Endothelial cell (in vitro differentiated cells): ENCODE data around the gene ISG15. TPM values are rescaled to one million over a fixed set of nuclear protein-coding genes. Genes with fewer than 3 reads are reported as not detected.

Source experiments
- DNase-seq: peaks from one replicate; pipeline ENCODE4 v3.0.0; 2021; ENCODE audit warnings: low spot score
- H3K27ac Mint-ChIP-seq: one replicate; pipeline ENCODE4 v1.8.0; 2021; ENCODE audit warnings: mixed read lengths, inconsistent platforms; ENCODE audit not compliant: unreplicated experiment
- H3K27me3 Mint-ChIP-seq: one replicate; pipeline ENCODE4 v1.8.0; 2021; ENCODE audit warnings: mild to moderate bottlenecking, moderate library complexity, mixed read lengths, inconsistent platforms; ENCODE audit not compliant: unreplicated experiment
- H3K36me3 Mint-ChIP-seq: one replicate; pipeline ENCODE4 v1.8.0; 2021; ENCODE audit warnings: mild to moderate bottlenecking, low read depth, mixed read lengths, inconsistent platforms; ENCODE audit not compliant: unreplicated experiment
- H3K4me1 Mint-ChIP-seq: one replicate; pipeline ENCODE4 v1.8.0; 2021; ENCODE audit warnings: mild to moderate bottlenecking, mixed read lengths, inconsistent platforms; ENCODE audit not compliant: unreplicated experiment
- H3K4me3 Mint-ChIP-seq: one replicate; pipeline ENCODE4 v1.8.0; 2021; ENCODE audit warnings: mild to moderate bottlenecking, mixed read lengths, inconsistent platforms; ENCODE audit not compliant: unreplicated experiment
- H3K9me3 Mint-ChIP-seq: one replicate; pipeline ENCODE4 v1.8.0; 2021; ENCODE audit warnings: mixed read lengths, inconsistent platforms; ENCODE audit not compliant: unreplicated experiment
- total RNA-seq: library from RNA; stranded (reverse); fragmentation: NEBNext Ultra II Directional; extraction: Animal tissue kit (Norgen Biotek cat#: 25700); gene quantifications from one replicate; pipeline ENCODE4 v1.2.1, GENCODE V29; 2021; ENCODE audit not compliant: unreplicated experiment
- TF ChIP-seq, protein P1 (sequence below): fragments of 200-600 bp; sonication (generic); IDR thresholded peaks from one replicate; pipeline ENCODE4 v1.5.0; 2021; ENCODE audit warnings: antibody characterized with exemption; ENCODE audit not compliant: unreplicated experiment

ISG15 gene
- total RNA-seq, 1 donor from 2014 or later: 33.3 TPM

DNA sequence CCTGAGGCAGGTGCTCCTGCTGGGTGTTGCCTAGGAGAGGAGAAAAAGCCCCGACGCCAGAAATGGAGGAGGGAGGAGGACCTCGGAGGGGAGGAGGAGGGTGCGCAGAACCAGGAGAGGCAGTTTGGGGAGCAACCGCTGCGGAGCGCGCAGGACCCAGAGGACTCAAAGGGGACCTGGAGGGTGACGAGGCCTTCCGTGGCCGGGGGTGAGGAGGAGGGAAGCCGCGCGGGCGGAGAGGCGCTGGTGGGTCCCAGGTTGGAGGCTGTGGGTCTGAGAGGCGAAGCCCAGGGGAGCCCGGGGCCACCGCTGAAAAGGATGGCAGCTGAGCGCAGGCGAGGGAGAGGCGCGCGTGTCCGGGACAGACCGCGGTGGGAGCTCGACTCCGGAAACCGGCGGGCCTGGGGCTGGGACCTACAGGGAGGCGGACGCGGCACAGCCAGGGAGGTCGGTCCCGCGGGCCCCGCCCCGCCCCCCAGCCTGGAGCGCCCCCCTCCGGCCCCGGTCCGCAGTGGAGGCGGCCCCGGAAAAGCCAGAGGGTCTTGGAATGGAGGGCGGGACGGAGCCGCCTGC lies 45.7 kb downstream of the ISG15 start:
- H3K4me1 Mint-ChIP-seq: peaks cover 2% of the 10 kb centered on the region
- TF ChIP-seq, protein P1, sequence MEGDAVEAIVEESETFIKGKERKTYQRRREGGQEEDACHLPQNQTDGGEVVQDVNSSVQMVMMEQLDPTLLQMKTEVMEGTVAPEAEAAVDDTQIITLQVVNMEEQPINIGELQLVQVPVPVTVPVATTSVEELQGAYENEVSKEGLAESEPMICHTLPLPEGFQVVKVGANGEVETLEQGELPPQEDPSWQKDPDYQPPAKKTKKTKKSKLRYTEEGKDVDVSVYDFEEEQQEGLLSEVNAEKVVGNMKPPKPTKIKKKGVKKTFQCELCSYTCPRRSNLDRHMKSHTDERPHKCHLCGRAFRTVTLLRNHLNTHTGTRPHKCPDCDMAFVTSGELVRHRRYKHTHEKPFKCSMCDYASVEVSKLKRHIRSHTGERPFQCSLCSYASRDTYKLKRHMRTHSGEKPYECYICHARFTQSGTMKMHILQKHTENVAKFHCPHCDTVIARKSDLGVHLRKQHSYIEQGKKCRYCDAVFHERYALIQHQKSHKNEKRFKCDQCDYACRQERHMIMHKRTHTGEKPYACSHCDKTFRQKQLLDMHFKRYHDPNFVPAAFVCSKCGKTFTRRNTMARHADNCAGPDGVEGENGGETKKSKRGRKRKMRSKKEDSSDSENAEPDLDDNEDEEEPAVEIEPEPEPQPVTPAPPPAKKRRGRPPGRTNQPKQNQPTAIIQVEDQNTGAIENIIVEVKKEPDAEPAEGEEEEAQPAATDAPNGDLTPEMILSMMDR: peak; percentile 78
- DNase-seq: peak; percentile 58
- no peak overlapping the region for H3K27ac Mint-ChIP-seq
- H3K9me3 Mint-ChIP-seq: no peaks in the 10 kb centered on the region
- H3K27me3 Mint-ChIP-seq: peaks cover 13% of the 10 kb centered on the region
- peaks cover 3% of the 10 kb centered on the region for H3K36me3 Mint-ChIP-seq
- no peak overlapping the region for H3K4me3 Mint-ChIP-seq

DNA sequence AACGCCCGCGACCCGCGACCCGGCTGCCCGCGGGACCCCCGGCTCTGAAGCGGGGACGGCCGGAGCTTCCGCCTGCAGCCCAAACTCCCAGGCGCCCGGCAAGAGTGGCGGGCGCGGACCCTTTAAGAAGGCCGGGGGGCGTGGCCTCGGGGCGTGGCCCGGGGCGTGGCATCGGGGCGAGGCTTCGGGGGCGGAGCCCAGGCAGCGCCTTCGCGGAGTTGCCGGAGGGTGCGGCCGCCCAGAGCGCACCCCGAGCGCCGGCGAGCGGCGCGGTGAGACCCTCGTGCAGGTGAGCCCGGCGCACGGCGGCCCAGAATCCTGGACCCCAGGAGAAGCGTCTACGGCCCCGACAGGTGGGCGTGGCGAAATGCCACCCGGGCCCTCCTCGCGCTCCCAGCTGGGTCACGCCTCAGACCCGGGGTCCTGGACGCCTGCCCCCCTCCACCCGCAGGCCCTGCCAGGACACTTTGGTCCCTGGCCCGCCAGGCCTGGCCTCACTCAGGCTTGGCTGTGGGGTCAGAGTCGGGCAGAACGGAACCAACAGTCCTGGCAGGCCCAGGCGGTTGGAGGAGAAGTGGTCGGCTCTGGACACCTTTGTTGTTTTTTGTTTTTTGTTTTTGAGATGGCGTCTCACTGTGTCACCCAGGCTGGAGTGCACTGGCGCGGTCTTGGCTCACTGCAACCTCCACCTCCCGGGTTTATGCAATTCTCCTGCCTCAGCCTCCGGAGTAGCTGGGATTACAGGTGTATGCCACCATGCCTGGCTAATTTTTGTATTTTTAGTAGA lies 46.4 kb downstream of the ISG15 start:
- no peak overlapping the region for H3K4me3 Mint-ChIP-seq
- H3K4me1 Mint-ChIP-seq: peaks cover 2% of the 10 kb centered on the region
- H3K9me3 Mint-ChIP-seq: no peaks in the 10 kb centered on the region
- peak; percentile 72 for DNase-seq
- H3K27ac Mint-ChIP-seq: no peak overlapping the region
- H3K36me3 Mint-ChIP-seq: peaks cover 3% of the 10 kb centered on the region
- H3K27me3 Mint-ChIP-seq: peaks cover 13% of the 10 kb centered on the region
- TF ChIP-seq, protein P1: peak; percentile 42

DNA sequence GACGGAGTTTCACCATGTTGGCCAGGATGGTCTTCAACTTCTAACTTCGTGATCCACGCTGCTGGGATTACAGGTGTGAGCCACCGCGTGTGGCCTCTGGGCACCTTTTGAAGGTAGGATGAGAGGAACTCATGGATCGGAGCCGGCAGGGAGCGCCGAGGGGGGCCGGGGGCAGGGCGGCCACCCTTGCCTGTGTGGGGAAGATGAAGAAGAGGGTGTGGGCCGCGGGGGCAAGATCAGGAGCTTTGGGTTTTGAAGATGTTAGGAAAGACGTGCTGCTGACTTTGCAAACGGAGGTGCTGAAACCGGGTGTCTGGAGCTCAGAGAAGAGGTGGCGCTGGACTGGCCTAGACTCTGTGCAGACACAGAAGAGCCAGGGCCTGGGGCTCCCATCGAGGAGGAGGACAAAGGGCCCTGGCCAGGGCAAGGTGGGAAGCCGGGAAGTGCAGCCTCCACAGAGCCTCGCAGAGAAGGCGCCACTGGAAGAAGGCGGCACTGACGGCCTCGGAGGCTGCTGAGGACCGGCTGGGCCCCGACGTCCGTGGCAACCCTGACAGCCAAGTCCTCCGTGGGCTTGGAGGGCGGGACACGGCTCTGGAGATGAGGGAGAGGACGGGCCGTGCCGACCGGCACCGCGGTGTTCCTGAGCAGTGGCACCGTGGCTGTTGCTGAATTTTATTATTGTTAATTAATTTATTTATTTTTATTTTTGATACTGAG lies 47.1 kb downstream of the ISG15 start:
- TF ChIP-seq, protein P1: no peak
- DNase-seq: no peak
- H3K4me1 Mint-ChIP-seq: peaks cover 2% of the 10 kb centered on the region
- H3K9me3 Mint-ChIP-seq: no peaks in the 10 kb centered on the region
- no peak overlapping the region for H3K27ac Mint-ChIP-seq
- H3K4me3 Mint-ChIP-seq: no peak overlapping the region
- peaks cover 3% of the 10 kb centered on the region for H3K36me3 Mint-ChIP-seq
- H3K27me3 Mint-ChIP-seq: peaks cover 12% of the 10 kb centered on the region

DNA sequence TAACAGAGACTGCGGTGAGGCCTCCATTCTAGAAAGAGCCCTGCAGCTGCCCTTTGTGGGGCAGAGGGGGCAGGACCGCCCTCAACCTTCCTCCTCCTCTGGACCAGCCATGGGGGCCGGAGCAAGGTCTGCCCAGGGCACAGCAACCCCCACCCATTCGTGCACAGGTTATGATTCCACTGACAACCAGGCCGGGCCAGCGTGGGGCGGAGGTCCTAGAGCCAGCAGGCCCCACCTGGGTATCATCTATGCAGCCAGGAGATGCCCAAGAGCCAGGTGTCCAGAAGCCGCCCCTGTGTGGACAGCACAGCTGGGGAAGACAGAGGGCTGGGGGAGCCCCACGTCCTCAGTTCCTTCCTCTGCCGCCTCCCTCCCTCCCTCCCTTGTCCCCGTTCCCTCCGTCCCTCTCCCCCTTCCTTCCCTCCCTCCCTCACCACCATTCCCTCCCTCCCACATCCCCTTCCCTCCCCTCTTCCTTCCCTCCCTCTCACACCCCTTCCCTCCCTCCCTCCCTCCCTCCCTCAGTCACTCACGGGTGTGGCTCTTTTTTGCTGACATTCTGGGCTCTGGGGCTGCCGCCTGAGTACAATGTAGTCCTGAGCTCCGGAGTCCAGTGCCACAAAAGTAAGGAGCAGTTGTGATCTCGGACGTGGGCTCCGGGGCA lies 48.5 kb downstream of the ISG15 start:
- H3K27me3 Mint-ChIP-seq: peaks cover 6% of the 10 kb centered on the region

More for the DNA sequence above, 48.5 kb downstream of the ISG15 start:
- no peaks in the 10 kb centered on the region for H3K36me3 Mint-ChIP-seq
- no peak for DNase-seq
- H3K4me3 Mint-ChIP-seq: no peak overlapping the region
- TF ChIP-seq, protein P1: no peak
- peaks cover 2% of the 10 kb centered on the region for H3K4me1 Mint-ChIP-seq
- no peaks in the 10 kb centered on the region for H3K9me3 Mint-ChIP-seq
- H3K27ac Mint-ChIP-seq: no peak overlapping the region
